Measurements from ENCODE around the gene RAD51B.

The RAD51B gene

GRCh38 chr14:68652433-68652690 lies 832.8 kb downstream of the RAD51B start:
- no peak overlapping the region for H3K4me3 ChIP-seq (ENCODE audit: low read depth in 1 of 2, low read length in 2 of 2)
- H3K27ac ChIP-seq (ENCODE audit: low read depth, low read length) = peak overlapping the region; percentile 55
- no peaks in the 10 kb centered on the region for H3K36me3 ChIP-seq (ENCODE audit: control insufficient read depth in 1 of 2, insufficient read depth in 2 of 2, low read length in 2 of 2)
- no peak overlapping the region for H3K9ac ChIP-seq (ENCODE audit: low read depth in 1 of 2, low read length in 2 of 2)
- H3K27me3 ChIP-seq (ENCODE audit: control insufficient read depth in 1 of 2, insufficient read depth in 2 of 2, low read length in 2 of 2) = no peaks in the 10 kb centered on the region
- peaks cover 0 to 8% of the 10 kb centered on the region in 2 donors for H3K4me1 ChIP-seq (ENCODE audit: control insufficient read depth in 1 of 2, insufficient read depth in 2 of 2, low read length in 2 of 2)
- no peaks in the 10 kb centered on the region for H3K9me3 ChIP-seq (ENCODE audit: control insufficient read depth in 1 of 2, low read length in 2 of 2)

- H3K4me1 ChIP-seq (ENCODE audit: control insufficient read depth in 1 of 2, insufficient read depth in 2 of 2, low read length in 2 of 2) = peaks cover 0 to 8% of the 10 kb centered on the region in 2 donors
- no peak overlapping the region for H3K9ac ChIP-seq (ENCODE audit: low read depth in 1 of 2, low read length in 2 of 2)
- H3K4me3 ChIP-seq (ENCODE audit: low read depth in 1 of 2, low read length in 2 of 2) = no peak overlapping the region
- no peaks in the 10 kb centered on the region for H3K27me3 ChIP-seq (ENCODE audit: control insufficient read depth in 1 of 2, insufficient read depth in 2 of 2, low read length in 2 of 2)
- H3K9me3 ChIP-seq (ENCODE audit: control insufficient read depth in 1 of 2, low read length in 2 of 2) = no peaks in the 10 kb centered on the region
- no peaks in the 10 kb centered on the region for H3K36me3 ChIP-seq (ENCODE audit: control insufficient read depth in 1 of 2, insufficient read depth in 2 of 2, low read length in 2 of 2)
- no peak overlapping the region for H3K27ac ChIP-seq (ENCODE audit: low read depth, low read length)
These were observed 833.5 kb downstream of the RAD51B start for GRCh38 chr14:68653108-68653507.

GRCh38 chr14:68653804-68654203 lies 834.2 kb downstream of the RAD51B start:
- Histone ChIP-seq H3K27me3 (ENCODE audit: control insufficient read depth in 1 of 2, insufficient read depth in 2 of 2, low read length in 2 of 2) (no peaks in the 10 kb centered on the region), H3K4me1 (ENCODE audit: control insufficient read depth in 1 of 2, insufficient read depth in 2 of 2, low read length in 2 of 2) (peaks cover 0 to 12% of the 10 kb centered on the region in 2 donors), H3K9ac (ENCODE audit: low read depth in 1 of 2, low read length in 2 of 2) (no peak overlapping the region), H3K4me3 (ENCODE audit: low read depth in 1 of 2, low read length in 2 of 2) (no peak overlapping the region), H3K36me3 (ENCODE audit: control insufficient read depth in 1 of 2, insufficient read depth in 2 of 2, low read length in 2 of 2) (no peaks in the 10 kb centered on the region), H3K27ac (ENCODE audit: low read depth, low read length) (no peak overlapping the region), H3K9me3 (ENCODE audit: control insufficient read depth in 1 of 2, low read length in 2 of 2) (no peaks in the 10 kb centered on the region)

GRCh38 chr14:68654471-68654941 lies 834.9 kb downstream of the RAD51B start:
- H3K27me3 ChIP-seq (ENCODE audit: control insufficient read depth in 1 of 2, insufficient read depth in 2 of 2, low read length in 2 of 2) = no peaks in the 10 kb centered on the region
- no peaks in the 10 kb centered on the region for H3K9me3 ChIP-seq (ENCODE audit: control insufficient read depth in 1 of 2, low read length in 2 of 2)
- no peak overlapping the region for H3K4me3 ChIP-seq (ENCODE audit: low read depth in 1 of 2, low read length in 2 of 2)
- H3K9ac ChIP-seq (ENCODE audit: low read depth in 1 of 2, low read length in 2 of 2) = no peak overlapping the region
- H3K27ac ChIP-seq (ENCODE audit: low read depth, low read length) = no peak overlapping the region
- no peaks in the 10 kb centered on the region for H3K36me3 ChIP-seq (ENCODE audit: control insufficient read depth in 1 of 2, insufficient read depth in 2 of 2, low read length in 2 of 2)
- peaks cover 0 to 12% of the 10 kb centered on the region in 2 donors for H3K4me1 ChIP-seq (ENCODE audit: control insufficient read depth in 1 of 2, insufficient read depth in 2 of 2, low read length in 2 of 2)

DNA sequence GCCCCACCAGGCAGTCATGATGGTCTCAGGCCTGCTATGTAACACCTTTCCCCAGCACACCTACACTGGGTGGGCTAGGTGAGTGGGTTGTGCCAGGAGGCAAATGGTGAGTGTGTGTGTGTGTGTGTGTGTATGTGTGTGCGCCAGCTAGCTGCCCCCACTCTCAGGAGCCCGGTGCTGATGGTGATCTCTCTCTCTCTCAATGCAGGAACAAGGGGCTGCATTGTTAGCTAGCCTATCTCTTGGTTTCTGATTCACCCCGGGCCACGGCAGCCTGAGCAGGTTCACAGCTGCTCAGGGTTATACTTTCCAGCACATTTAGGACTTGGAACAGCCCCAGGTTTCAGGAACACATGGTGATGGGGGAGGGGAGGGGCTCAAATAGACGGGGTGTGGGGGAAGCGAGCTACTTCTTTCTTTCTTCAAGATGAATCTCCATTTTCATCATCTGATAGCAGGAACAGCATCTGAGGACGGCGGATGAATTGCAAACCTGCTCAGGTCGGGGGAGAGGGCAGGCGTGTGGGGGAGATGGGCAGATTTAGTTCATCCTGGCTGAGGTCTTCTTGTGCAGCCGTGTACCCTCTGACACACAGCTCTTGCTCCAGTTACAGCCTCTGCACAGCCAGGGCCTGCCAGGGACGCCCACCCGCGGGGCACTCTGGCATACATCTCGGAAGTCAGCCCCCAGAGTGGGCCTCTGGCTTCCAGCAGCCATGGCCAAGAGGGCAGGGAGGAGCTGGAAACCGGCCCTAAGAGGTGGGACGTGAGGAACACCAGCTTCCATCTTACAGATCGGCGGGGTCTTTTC lies 835.6 kb downstream of the RAD51B start:
- Histone ChIP-seq H3K4me1 (ENCODE audit: control insufficient read depth in 1 of 2, insufficient read depth in 2 of 2, low read length in 2 of 2) (peaks cover 0 to 12% of the 10 kb centered on the region in 2 donors), H3K27ac (ENCODE audit: low read depth, low read length) (no peak overlapping the region), H3K27me3 (ENCODE audit: control insufficient read depth in 1 of 2, insufficient read depth in 2 of 2, low read length in 2 of 2) (no peaks in the 10 kb centered on the region), H3K9ac (ENCODE audit: low read depth in 1 of 2, low read length in 2 of 2) (no peak overlapping the region), H3K36me3 (ENCODE audit: control insufficient read depth in 1 of 2, insufficient read depth in 2 of 2, low read length in 2 of 2) (no peaks in the 10 kb centered on the region), H3K9me3 (ENCODE audit: control insufficient read depth in 1 of 2, low read length in 2 of 2) (no peaks in the 10 kb centered on the region), H3K4me3 (ENCODE audit: low read depth in 1 of 2, low read length in 2 of 2) (no peak overlapping the region)

GRCh38 chr14:68655911-68656316 lies 836.3 kb downstream of the RAD51B start:
- no peaks in the 10 kb centered on the region for H3K36me3 ChIP-seq (ENCODE audit: control insufficient read depth in 1 of 2, insufficient read depth in 2 of 2, low read length in 2 of 2)
- no peaks in the 10 kb centered on the region for H3K27me3 ChIP-seq (ENCODE audit: control insufficient read depth in 1 of 2, insufficient read depth in 2 of 2, low read length in 2 of 2)
- no peak overlapping the region for H3K4me3 ChIP-seq (ENCODE audit: low read depth in 1 of 2, low read length in 2 of 2)
- no peak overlapping the region for H3K27ac ChIP-seq (ENCODE audit: low read depth, low read length)
- peaks cover 0 to 12% of the 10 kb centered on the region in 2 donors for H3K4me1 ChIP-seq (ENCODE audit: control insufficient read depth in 1 of 2, insufficient read depth in 2 of 2, low read length in 2 of 2)
- H3K9ac ChIP-seq (ENCODE audit: low read depth in 1 of 2, low read length in 2 of 2) = no peak overlapping the region
- H3K9me3 ChIP-seq (ENCODE audit: control insufficient read depth in 1 of 2, low read length in 2 of 2) = no peaks in the 10 kb centered on the region

- H3K27me3 ChIP-seq (ENCODE audit: control insufficient read depth in 1 of 2, insufficient read depth in 2 of 2, low read length in 2 of 2) = no peaks in the 10 kb centered on the region
- peaks cover 0 to 12% of the 10 kb centered on the region in 2 donors for H3K4me1 ChIP-seq (ENCODE audit: control insufficient read depth in 1 of 2, insufficient read depth in 2 of 2, low read length in 2 of 2)
- H3K9ac ChIP-seq (ENCODE audit: low read depth in 1 of 2, low read length in 2 of 2) = no peak overlapping the region
- H3K4me3 ChIP-seq (ENCODE audit: low read depth in 1 of 2, low read length in 2 of 2) = no peak overlapping the region
- no peaks in the 10 kb centered on the region for H3K36me3 ChIP-seq (ENCODE audit: control insufficient read depth in 1 of 2, insufficient read depth in 2 of 2, low read length in 2 of 2)
- H3K27ac ChIP-seq (ENCODE audit: low read depth, low read length) = no peak overlapping the region
- H3K9me3 ChIP-seq (ENCODE audit: control insufficient read depth in 1 of 2, low read length in 2 of 2) = no peaks in the 10 kb centered on the region
These were observed 836.9 kb downstream of the RAD51B start for GRCh38 chr14:68656452-68656851.

DNA sequence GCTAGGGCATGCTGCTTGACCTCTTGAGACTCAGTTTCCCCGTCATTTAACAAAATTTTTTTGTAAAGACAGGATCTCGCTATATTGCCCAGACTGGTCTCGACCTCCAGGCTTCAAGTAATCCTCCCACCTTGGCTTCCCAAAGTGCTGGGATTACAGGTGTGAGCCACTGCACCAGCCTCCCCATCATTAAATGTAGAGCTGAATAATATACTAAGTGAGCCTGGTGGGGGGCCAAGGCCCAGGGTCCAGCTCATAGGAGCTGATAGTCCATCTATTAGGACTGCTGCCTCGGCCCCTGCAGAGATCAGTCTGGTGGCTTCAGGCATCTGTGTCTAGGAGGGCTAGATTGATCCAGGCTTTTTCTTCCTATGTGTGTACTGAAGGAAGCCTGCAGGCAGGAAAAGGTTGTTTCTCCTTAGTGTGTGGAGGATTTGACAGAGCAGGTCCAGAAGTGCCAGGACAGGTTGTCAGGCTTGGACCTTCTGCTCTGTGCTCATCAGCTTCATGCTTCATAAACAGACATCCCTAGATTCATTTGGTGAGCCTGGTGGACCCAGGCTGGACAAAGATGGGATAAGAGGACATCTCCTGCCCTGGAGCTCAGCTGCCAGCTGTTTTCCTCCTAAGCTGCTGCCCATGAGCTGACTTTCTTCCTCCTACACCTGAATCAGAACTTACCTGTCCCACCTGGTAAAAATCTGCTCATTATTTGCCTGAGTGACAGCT lies 837.9 kb downstream of the RAD51B start:
- Histone ChIP-seq H3K27ac (ENCODE audit: low read depth, low read length) (no peak overlapping the region), H3K9ac (ENCODE audit: low read depth in 1 of 2, low read length in 2 of 2) (no peak overlapping the region), H3K4me1 (ENCODE audit: control insufficient read depth in 1 of 2, insufficient read depth in 2 of 2, low read length in 2 of 2) (peaks cover 0 to 12% of the 10 kb centered on the region in 2 donors)

GRCh38 chr14:68658029-68658509 lies 838.5 kb downstream of the RAD51B start:
- no peak overlapping the region for H3K9ac ChIP-seq (ENCODE audit: low read depth in 1 of 2, low read length in 2 of 2)
- H3K36me3 ChIP-seq (ENCODE audit: control insufficient read depth in 1 of 2, insufficient read depth in 2 of 2, low read length in 2 of 2) = no peaks in the 10 kb centered on the region
- H3K4me3 ChIP-seq (ENCODE audit: low read depth in 1 of 2, low read length in 2 of 2) = no peak overlapping the region
- no peaks in the 10 kb centered on the region for H3K27me3 ChIP-seq (ENCODE audit: control insufficient read depth in 1 of 2, insufficient read depth in 2 of 2, low read length in 2 of 2)
- no peak overlapping the region for H3K27ac ChIP-seq (ENCODE audit: low read depth, low read length)
- no peaks in the 10 kb centered on the region for H3K9me3 ChIP-seq (ENCODE audit: control insufficient read depth in 1 of 2, low read length in 2 of 2)
- H3K4me1 ChIP-seq (ENCODE audit: control insufficient read depth in 1 of 2, insufficient read depth in 2 of 2, low read length in 2 of 2) = peaks cover 0 to 12% of the 10 kb centered on the region in 2 donors

More for the DNA sequence above, 837.9 kb downstream of the RAD51B start:
- H3K27me3 ChIP-seq (ENCODE audit: control insufficient read depth in 1 of 2, insufficient read depth in 2 of 2, low read length in 2 of 2) = no peaks in the 10 kb centered on the region
- no peaks in the 10 kb centered on the region for H3K9me3 ChIP-seq (ENCODE audit: control insufficient read depth in 1 of 2, low read length in 2 of 2)
- H3K36me3 ChIP-seq (ENCODE audit: control insufficient read depth in 1 of 2, insufficient read depth in 2 of 2, low read length in 2 of 2) = no peaks in the 10 kb centered on the region
- no peak overlapping the region for H3K4me3 ChIP-seq (ENCODE audit: low read depth in 1 of 2, low read length in 2 of 2)
